Endothelial cell of umbilical vein (primary cell): ENCODE data around the gene DEK. TPM values are rescaled to one million over a fixed set of nuclear protein-coding genes. Genes with fewer than 3 reads are reported as not detected.

Experiments
- BruUV-seq: library from RNA; stranded (reverse); fragments of 400-500 nt; replicated peaks from 2 replicates; lab custom pipeline; 2021; lab: Mats Ljungman, UMichigan
- CTCF ChIA-PET: fragments of 300-600, 350-600 bp; sonication (Branson Sonifier 250); formaldehyde crosslinking; loops from one replicate; lab custom pipeline; 2021; ENCODE audit warnings: antibody characterized with exemption, inconsistent platforms; lab: Charles Lee
- POLR2A ChIA-PET: fragments of 300-600, 350-600 bp; sonication (Branson Sonifier 250); formaldehyde crosslinking; loops from one replicate; lab custom pipeline; 2021; ENCODE audit warnings: antibody characterized with exemption, inconsistent platforms; lab: Charles Lee
- DNase-seq: peaks from one replicate; pipeline ENCODE4 v3.0.0-alpha.2; 2011; ENCODE audit warnings: low read depth, low spot score
- FAIRE-seq: peaks from 2 replicates; lab custom pipeline; 2011; peaks lifted over from hg19 to GRCh38; lab: Jason Lieb, UNC
- H2AFZ ChIP-seq: 2 replicates; pipeline ENCODE4 v1.6.0; 2012; ENCODE audit warnings: low read depth, low read length, control low read depth, inconsistent platforms
- H3K27ac ChIP-seq: 2 replicates; pipeline ENCODE4 v1.5.1; 2011; ENCODE audit warnings: low read depth, mild to moderate bottlenecking, control low read depth, low read length, moderate library complexity; ENCODE audit not compliant: insufficient read depth
- H3K27me3 ChIP-seq, 2 experiments: 2 replicates each; pipeline versions ENCODE4 v1.6.0 to v1.6.1; 2011; ENCODE audit warnings: low read length in 2 of 2, mixed read lengths in 1 of 2; ENCODE audit not compliant: control insufficient read depth in 2 of 2, insufficient read depth in 2 of 2
- H3K36me3 ChIP-seq, 2 experiments: 2 replicates in 1 of 2; 3 replicates in 1 of 2; pipeline ENCODE4 v1.5.1; 2011; ENCODE audit warnings: low read length in 2 of 2, mild to moderate bottlenecking in 1 of 2, moderate library complexity in 1 of 2; ENCODE audit not compliant: control insufficient read depth in 2 of 2, insufficient read depth in 2 of 2; ENCODE audit errors: extremely low read depth in 1 of 2
- H3K4me1 ChIP-seq: 3 replicates; pipeline ENCODE4 v1.5.1; 2011; ENCODE audit warnings: mild to moderate bottlenecking, low read length; ENCODE audit not compliant: control insufficient read depth, insufficient read depth; ENCODE audit errors: extremely low read depth
- H3K4me2 ChIP-seq: 2 replicates; pipeline ENCODE4 v1.6.1; 2011; ENCODE audit warnings: low read length, control low read depth, mixed read lengths; ENCODE audit not compliant: insufficient read depth
- H3K4me3 ChIP-seq, 3 experiments: fragments of 200-600 bp in 1 of 3; sonication (generic), shearing (Covaris generic) in 1 of 3; replicated peaks in 1 of 3; 2 replicates each; pipeline ENCODE4 v1.5.1; 2011 to 2016; ENCODE audit warnings: control low read depth in 3 of 3, low read length in 3 of 3, mild to moderate bottlenecking in 2 of 3, inconsistent platforms in 1 of 3, low read depth in 1 of 3, moderate library complexity in 1 of 3; ENCODE audit not compliant: insufficient read depth in 1 of 3
- H3K79me2 ChIP-seq: 2 replicates; pipeline ENCODE4 v1.6.0; 2012; ENCODE audit warnings: low read length, inconsistent platforms; ENCODE audit not compliant: control insufficient read depth, insufficient read depth
- H3K9ac ChIP-seq: replicated peaks from 2 replicates; pipeline ENCODE3; 2011; ENCODE audit warnings: low read length, control low read depth; ENCODE audit not compliant: insufficient read depth; ENCODE audit errors: extremely low read depth
- H3K9me1 ChIP-seq: replicated peaks from 3 replicates; pipeline ENCODE4 v1.6.0; 2011; ENCODE audit warnings: mild to moderate bottlenecking, low read length; ENCODE audit not compliant: control insufficient read depth, insufficient read depth; ENCODE audit errors: extremely low read depth
- H3K9me3 ChIP-seq: replicated peaks from 2 replicates; pipeline ENCODE4 v1.5.1; 2012; ENCODE audit warnings: low read length, inconsistent platforms; ENCODE audit not compliant: control insufficient read depth, insufficient read depth
- H4K20me1 ChIP-seq: replicated peaks from 2 replicates; pipeline ENCODE3; 2011; ENCODE audit warnings: mild to moderate bottlenecking, low read length; ENCODE audit not compliant: control insufficient read depth, insufficient read depth; ENCODE audit errors: extremely low read depth
- EZH2 ChIP-seq: IDR thresholded peaks from 2 replicates; pipeline ENCODE4 v1.6.1; 2012; ENCODE audit warnings: borderline replicate concordance, low read depth, mild to moderate bottlenecking, moderate library complexity, low read length, inconsistent platforms; ENCODE audit not compliant: severe bottlenecking
- FOS ChIP-seq: IDR thresholded peaks from 2 replicates; pipeline ENCODE4 v1.6.1; 2011; ENCODE audit warnings: mild to moderate bottlenecking, low read length, moderate library complexity, borderline replicate concordance; ENCODE audit not compliant: insufficient read depth
- GATA2 ChIP-seq: IDR thresholded peaks from 2 replicates; pipeline ENCODE4 v1.7.0; 2011; ENCODE audit warnings: low read depth, mild to moderate bottlenecking, moderate library complexity, mixed read lengths, low read length; ENCODE audit not compliant: insufficient read length, insufficient read depth
- JUN ChIP-seq: IDR thresholded peaks from 2 replicates; pipeline ENCODE4 v1.6.1; 2011; ENCODE audit warnings: borderline replicate concordance, low read depth; ENCODE audit not compliant: insufficient read length, insufficient read depth
- MYC ChIP-seq: IDR thresholded peaks from one replicate; pipeline ENCODE4 v1.6.1; 2011; ENCODE audit warnings: mild to moderate bottlenecking, low read depth, low read length
- POLR2A ChIP-seq: IDR thresholded peaks from 2 replicates; pipeline ENCODE4 v1.6.1; 2012; ENCODE audit warnings: low read depth, mild to moderate bottlenecking, control low read depth, low read length
- POLR2AphosphoS5 ChIP-seq: IDR thresholded peaks from 2 replicates; pipeline ENCODE4 v1.6.1; 2012; ENCODE audit warnings: low read depth, mild to moderate bottlenecking, control low read depth, low read length, moderate library complexity; ENCODE audit not compliant: insufficient read depth
- dilution Hi-C: fragments of 300-500 bp; cut with MboI; formaldehyde crosslinking; loops from one replicate; pipeline ENCODE4 v1.15.0; 2019; ENCODE audit warnings: low sequenced_read_pairs; ENCODE audit not compliant: extremely low pct_ligation_motif_present
- intact Hi-C: fragments of 100-400 bp; cut with micrococcal nuclease; formaldehyde crosslinking; loops from one replicate; pipeline ENCODE4 v1.10.0; 2022
- polyA plus RNA-seq, 4 experiments: library from polyadenylated mRNA; depleted of rRNA in 3 of 4; stranded (reverse) in 3 of 4; unstranded in 1 of 4; fragments of >200 nt; gene quantifications; 2 replicates each; pipeline versions ENCODE4 v1.2.1 to v1.2.3, GENCODE V29; 2011 to 2012; ENCODE audit warnings: missing spikeins in 1 of 4
- total RNA-seq: library from RNA; stranded (reverse); gene quantifications from 2 replicates; pipeline ENCODE4 v1.2.3, GENCODE V29; 2021
- TF ChIP-seq, protein P1 (sequence below), 2 donors: IDR thresholded peaks; 1 replicate in 1 of 2; 2 replicates in 1 of 2; pipeline ENCODE4 v1.5.1; 2011; ENCODE audit warnings: low read length in 2 of 2, mild to moderate bottlenecking in 2 of 2, moderate library complexity in 2 of 2, control low read depth in 1 of 2, inconsistent platforms in 1 of 2, low read depth in 1 of 2; ENCODE audit not compliant: insufficient read depth in 1 of 2; ENCODE audit errors: extremely low read depth in 1 of 2
- TF ChIP-seq, protein P2 (sequence below): IDR thresholded peaks from 2 replicates; pipeline ENCODE4 v1.6.1; 2011; ENCODE audit not compliant: insufficient read depth, insufficient read length

DEK gene
- total and polyA plus RNA-seq, 2 donors (not counting 3 experiments of a cell fraction or from before 2014, with no cell fraction given) = 19.0 to 120 TPM

DNA sequence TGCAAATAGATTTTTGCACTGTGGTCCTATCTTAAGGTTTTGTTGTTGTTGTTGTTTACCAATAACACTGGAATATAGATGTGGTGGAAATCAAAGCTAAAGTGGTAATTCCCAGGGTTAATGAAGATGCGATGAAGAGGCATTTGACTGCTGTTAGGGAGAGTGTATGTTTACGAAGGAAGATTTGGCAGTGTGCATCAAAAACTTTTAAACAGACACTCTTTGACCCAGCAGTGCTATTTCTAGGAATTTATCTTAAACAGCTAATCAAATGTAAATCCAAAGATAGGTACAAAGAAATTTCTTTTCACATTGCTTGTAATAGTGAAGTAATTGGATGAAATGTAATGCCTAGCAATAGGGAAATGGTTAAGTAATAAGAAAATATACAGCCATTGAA, 75.1 kb downstream of the DEK start:
- dilution Hi-C loops = no loop called here
- Histone ChIP-seq H4K20me1 (no peaks in the 10 kb centered on the region), H3K9ac (no peak overlapping the region), H3K9me3 (no peaks in the 10 kb centered on the region), H3K27ac (no peak overlapping the region), H3K27me3 (no peaks in the 10 kb centered on the region), H3K4me2 (no peak overlapping the region), H3K79me2 (no peaks in the 10 kb centered on the region), H3K9me1 (no peaks in the 10 kb centered on the region), H3K4me1 (no peaks in the 10 kb centered on the region), H3K4me3 (no peak overlapping the region), H2AFZ (no peak overlapping the region), H3K36me3 (no peaks in the 10 kb centered on the region)
- BruUV-seq = no TSS peak
- CTCF ChIA-PET = interaction anchor here (0.6 kb wide), 1 partner anchor 120 kb away, joined by 6 read pairs; no protein-coding TSS in a partner anchor
- intact Hi-C loops = no loop called here
- POLR2A ChIA-PET = no interaction called here
- DNase-seq (no peak), FAIRE-seq (no peak)
- TF ChIP-seq POLR2A (no peak), POLR2AphosphoS5 (no peak), EZH2 (no peak), GATA2 (no peak), MYC (no peak), FOS (no peak), JUN (no peak)
- TF ChIP-seq, protein P1, sequence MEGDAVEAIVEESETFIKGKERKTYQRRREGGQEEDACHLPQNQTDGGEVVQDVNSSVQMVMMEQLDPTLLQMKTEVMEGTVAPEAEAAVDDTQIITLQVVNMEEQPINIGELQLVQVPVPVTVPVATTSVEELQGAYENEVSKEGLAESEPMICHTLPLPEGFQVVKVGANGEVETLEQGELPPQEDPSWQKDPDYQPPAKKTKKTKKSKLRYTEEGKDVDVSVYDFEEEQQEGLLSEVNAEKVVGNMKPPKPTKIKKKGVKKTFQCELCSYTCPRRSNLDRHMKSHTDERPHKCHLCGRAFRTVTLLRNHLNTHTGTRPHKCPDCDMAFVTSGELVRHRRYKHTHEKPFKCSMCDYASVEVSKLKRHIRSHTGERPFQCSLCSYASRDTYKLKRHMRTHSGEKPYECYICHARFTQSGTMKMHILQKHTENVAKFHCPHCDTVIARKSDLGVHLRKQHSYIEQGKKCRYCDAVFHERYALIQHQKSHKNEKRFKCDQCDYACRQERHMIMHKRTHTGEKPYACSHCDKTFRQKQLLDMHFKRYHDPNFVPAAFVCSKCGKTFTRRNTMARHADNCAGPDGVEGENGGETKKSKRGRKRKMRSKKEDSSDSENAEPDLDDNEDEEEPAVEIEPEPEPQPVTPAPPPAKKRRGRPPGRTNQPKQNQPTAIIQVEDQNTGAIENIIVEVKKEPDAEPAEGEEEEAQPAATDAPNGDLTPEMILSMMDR (IDR thresholded peaks at IDR 0.05; ENCODE audit: extremely low read depth in 1 of 2, insufficient read depth in 1 of 2, low read depth in 1 of 2, low read length in 2 of 2) = no peak
- TF ChIP-seq, protein P2, sequence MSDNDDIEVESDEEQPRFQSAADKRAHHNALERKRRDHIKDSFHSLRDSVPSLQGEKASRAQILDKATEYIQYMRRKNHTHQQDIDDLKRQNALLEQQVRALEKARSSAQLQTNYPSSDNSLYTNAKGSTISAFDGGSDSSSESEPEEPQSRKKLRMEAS = no peak
